Measurements from ENCODE around the gene RECQL5.
"Not testable (repeated sequence)": the region's sequence is repeated elsewhere in the genome, so short reads cannot be mapped to it uniquely, and the experiment has no call there.

Gene RECQL5

GRCh38 chr17:75645889-75646637, 20.9 kb downstream of the RECQL5 start:
- DNase-seq, result no peak

GRCh38 chr17:75645501-75645888, 21.5 kb downstream of the RECQL5 start:
- DNase-seq, result no peak

- no peak for DNase-seq
Observed at GRCh38 chr17:75643643-75644017, 23.3 kb downstream of the RECQL5 start.

DNA sequence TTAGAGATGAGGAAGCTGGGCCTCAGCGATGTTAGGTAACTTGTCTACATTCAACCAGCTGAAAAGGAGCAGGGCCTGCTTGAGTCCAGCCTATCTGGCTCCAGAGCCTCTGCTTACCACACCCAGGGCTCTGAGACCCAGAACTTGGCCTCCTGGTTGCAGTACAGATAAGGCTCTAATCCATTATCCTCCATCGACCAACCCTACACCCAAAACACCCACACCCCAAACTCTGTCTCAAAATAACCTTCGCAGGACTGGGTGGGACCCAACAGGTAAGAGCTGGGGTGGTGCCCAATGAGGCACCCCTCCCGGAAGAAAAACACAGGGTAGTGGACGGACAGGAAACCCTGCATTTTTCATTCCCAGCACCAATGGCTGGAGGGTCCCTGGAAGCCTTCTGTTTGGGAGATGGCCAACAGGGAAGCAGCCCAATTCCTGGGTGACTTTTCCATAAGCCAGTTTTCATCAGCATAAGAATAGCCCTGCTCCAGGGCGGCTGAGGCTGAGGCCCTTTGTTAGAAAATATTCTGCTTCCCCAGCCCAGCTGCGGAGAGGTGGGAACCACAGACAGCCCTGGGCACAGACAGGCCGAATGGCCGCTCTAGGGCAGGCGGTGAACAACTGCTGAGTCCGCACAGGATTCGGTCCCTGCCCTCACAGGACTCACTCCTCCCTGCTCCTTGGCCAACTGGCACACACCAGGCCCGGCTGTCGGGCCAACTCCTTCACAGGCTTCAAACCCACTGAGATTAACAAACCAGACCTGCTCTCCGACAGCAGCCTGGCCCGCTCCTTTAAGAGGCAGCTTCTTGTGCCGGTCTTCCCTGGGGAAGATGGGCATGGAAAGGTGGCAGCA, 23.9 kb downstream of the RECQL5 start:
- no peak for DNase-seq

DNA sequence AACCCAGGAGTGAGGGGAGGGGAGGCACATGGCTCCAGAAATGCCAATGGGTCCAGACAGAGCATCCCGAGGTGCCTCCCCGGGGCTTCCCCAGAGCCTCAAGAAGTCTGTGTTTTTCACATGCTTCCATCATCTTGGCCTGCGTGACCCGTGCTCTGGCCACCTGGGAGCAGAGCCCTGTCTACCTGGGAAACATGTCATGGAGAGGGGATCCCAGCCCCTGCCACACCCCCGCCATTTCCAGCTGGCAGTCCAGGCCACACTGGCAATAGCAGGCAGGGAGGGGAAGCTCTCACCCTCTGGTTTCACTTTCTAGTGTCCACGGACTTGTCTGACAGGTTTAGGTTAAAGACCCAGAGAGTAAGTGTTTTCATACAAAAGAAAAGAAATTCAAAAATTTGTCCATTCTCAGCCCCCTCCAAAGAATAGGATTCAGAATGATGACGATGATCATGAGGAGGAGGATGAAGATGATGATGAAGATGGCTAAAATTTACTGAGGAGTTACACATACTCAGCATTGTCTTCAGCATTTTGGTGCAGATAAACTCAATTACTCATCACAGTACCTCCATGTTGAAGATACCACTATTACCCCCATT, 24.7 kb downstream of the RECQL5 start:
- no peak for DNase-seq

- DNase-seq, result no peak
Observed at GRCh38 chr17:75641343-75641742, 25.6 kb downstream of the RECQL5 start.

GRCh38 chr17:75640556-75641119, 26.3 kb downstream of the RECQL5 start:
- no peak for DNase-seq

DNA sequence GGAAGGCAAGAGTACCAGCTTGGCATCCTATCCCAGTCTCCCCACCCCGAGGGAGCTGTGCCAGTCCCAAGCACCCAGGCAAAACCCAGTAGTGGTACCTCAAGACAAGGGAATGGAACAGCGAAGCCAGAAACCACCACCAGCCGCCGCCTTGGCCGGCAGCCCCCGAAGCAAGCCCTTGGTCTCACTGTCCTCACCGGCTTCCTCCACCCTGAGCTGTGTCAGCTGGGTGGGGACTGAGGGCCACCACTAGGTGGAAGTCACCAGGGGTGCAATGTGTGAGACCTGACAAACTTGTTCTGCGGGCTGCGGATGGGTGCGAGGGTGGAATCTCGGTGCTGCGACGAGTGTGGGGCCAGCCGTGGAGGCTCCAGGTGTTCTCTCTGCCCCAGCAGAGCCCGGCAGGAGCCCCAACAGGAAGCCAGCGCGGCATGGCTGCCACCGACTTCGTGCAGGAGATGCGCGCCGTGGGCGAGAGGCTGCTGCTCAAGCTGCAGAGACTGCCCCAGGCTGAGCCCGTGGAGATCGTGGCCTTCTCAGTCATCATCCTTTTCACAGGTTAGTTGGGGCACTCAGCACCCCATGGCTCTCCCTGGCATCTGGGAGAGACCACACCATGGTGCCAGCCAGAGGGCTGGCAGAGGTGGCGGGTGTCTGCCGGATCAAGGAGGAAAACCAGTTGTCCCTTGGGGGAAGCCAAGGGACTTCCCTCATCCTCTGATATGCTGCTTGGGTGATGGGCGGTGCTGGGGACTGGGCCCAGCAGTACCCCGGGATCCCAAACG, 27.0 kb downstream of the RECQL5 start:
- DNase-seq, result no peak

DNA sequence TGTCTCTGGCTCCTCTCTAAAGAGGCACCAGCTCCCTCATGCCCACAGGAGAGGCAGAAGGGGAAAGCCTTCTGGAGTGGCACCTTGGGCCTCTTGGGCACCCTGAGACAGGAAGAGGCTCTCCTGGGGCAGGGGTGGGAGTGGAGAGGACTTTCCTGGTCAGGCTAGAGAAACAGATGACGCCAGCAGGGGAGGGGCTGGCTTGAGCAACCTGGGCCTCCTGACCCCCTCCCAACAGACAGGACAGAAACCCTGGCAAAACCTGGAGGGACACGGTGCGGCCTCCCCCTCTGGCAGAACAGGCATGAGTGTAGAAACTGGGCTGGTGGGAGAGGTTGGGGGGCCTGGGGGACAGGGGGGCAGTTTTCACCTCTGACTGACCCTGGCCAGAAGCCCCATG, 27.6 kb downstream of the RECQL5 start:
- DNase-seq, result no peak

GRCh38 chr17:75638893-75639292, 28.1 kb downstream of the RECQL5 start:
- no peak for DNase-seq

DNA sequence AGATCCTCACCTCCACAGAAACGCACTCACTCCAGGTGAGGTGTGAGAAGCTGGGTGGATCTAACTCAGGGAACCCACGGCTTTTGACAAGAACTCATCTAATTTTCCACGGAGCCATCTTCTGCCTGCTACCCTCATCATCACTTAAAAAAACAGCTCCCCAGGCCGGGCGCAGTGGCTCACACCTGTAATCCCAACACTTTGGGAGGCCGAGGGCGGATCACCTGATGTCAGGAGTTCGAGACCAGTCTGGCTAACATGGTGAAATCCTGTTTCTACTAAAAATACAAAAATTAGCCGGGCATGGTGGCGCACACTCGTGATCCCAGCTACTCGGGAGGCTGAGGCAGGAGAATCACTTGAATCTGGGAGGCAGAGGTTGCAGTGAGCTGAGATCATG, 28.9 kb downstream of the RECQL5 start:
- DNase-seq, result not testable (repeated sequence)

GRCh38 chr17:75637551-75637950, 29.4 kb downstream of the RECQL5 start:
- no peak for DNase-seq

GRCh38 chr17:75637143-75637538, 29.8 kb downstream of the RECQL5 start:
- DNase-seq, result no peak

DNA sequence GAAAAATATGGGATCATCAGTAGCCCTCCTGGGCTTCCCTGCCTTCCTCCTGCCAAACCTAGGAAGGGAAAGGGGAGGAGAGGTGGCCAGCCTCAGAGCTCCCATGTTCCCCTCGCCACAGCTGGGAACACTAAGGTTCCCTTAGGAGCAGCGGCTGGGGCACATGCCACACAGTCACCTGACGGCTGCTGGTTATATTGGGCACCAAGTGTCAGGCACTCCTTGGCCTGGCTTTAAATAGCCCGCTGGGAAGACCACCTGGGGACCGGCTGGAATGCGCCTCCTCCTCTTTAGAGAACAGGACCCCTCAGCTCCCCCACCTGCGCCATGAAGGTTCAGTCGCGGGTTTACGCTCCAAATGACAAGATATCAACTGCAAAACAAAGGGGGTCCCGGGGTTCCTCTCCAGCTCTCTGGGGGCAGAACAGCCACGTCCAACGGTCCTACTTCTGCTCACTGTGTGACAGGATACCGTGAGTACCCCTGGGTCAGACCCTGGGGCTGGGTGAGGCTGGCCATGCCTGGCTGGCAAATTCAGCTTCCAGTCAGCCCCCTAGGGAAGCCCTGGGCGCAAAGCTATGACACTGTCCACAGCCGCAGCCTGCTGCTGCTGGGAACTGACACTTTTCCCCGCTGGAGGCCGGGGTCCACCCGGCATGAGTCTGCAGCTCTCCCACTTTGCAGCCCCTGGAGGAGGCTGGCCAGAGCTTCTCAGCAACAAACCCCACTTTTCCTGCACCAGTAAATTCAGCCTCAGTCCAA, 30.4 kb downstream of the RECQL5 start:
- no peak for DNase-seq

GRCh38 chr17:75635610-75636202, 31.2 kb downstream of the RECQL5 start:
- no peak for DNase-seq

GRCh38 chr17:75634754-75635609, 32.0 kb downstream of the RECQL5 start:
- no peak for DNase-seq

GRCh38 chr17:75634376-75634740, 32.6 kb downstream of the RECQL5 start:
- no peak for DNase-seq

- no peak for DNase-seq
Observed at GRCh38 chr17:75633486-75634375, 33.2 kb downstream of the RECQL5 start.

- peak; percentile 60 for DNase-seq
Observed at GRCh38 chr17:75632863-75633485, 34.0 kb downstream of the RECQL5 start, which contains the start of gene SMIM5. SMIM5 (plus strand) TSS chr17:75633434; CDS start chr17:75640202, 6,768 bp downstream.
